Right renal pelvis (tissue), 4 donors: Measurements from ENCODE around the gene KRT86. TPM values are rescaled to one million over a fixed set of nuclear protein-coding genes. Genes with fewer than 3 reads are reported as not detected.

Experiments
- DNase-seq, 4 donors: peaks; one replicate each; pipeline ENCODE4 v3.0.0-alpha.2; 2013; ENCODE audit warnings: low read depth in 4 of 4, low spot score in 3 of 4, missing footprints in 1 of 4
- polyA plus RNA-seq, 4 donors: library from polyadenylated mRNA; unstranded; fragments of 120-200 nt; gene quantifications; one replicate each; pipeline ENCODE4 v1.2.1, GENCODE V29; 2013; ENCODE audit not compliant: insufficient read length in 4 of 4

KRT86 gene
- polyA plus RNA-seq, 4 donors, result 0.07 to 0.13 TPM; not detected in 2

DNA sequence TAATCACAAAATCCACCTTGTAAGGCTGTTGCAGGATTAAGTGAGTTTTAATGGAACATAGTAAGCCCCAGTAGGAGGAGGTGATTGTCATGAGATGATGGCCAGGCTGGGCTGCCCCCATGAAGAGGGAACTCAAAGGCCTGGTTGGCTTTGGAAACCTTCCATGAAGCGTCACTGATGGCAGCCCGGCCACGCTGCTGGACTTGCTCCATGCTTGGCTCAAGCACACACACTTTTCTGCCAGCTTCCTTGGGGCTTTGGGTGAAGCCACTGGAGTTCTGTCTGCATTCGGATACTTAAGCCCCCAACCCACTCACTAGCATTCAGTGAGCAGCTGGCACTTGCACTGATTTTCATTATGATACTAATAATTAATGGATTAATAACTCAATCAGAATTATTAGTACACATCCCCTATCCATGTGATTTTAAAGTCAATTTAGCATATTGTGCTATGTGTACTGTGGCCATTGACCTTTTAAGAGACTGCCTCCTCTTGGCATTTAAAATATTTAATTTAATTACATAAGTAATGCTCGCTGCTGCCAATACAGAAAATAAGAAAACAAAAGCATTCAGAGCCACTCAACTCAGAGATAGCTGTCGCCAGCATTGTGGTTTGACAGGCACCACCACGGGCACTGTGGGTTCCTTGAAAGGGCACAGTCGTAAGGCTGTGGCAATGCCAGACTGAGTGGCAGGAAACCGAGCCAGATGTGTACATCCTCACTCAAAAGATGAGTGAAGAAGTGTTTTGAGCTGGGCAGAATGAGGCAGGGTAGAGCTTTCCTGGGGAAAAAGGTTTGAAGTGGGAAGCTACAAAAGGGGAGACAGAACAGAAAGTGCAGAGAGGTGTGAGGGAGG, 77.0 kb downstream of the KRT86 start:
- DNase-seq, result no peak

DNA sequence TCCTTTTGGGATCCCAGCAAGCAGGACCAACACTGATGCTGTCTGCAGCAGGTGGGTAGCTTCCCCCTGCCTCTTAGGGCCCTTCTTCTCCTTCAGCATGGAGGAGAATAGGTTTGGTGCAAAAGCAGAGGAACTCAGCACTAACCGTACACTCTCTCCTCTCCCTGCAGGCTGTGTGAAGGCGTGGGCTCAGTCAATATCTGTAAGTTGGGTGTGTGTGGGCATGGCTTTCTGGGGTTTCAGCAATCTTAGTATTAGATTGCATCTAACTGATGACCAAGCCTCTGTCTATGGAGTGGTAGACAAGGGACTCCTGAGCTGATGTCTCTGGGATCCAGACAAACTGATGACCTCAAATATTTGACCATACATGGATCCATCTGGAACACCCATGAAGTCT, 78.5 kb downstream of the KRT86 start:
- DNase-seq, result no peak

DNA sequence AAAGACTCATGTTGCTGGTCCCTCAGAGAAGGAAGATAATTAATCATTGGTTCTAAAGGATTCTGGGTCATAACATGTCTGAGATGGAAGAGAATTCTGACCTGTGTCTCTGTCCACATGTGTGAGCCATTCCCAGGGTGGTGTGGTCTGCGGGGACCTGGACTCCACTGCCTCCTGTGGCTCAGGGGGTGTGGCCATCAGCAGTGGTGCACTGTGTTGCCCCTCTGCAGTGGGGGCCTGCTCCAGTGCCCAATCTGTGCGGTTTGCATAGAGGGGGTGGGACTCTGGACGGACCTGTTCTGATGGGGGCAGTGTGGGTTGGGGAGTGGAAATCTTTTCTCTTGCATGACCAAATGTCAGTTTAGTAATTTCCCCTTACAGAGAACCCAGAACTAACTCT, 79.3 kb downstream of the KRT86 start:
- no peak for DNase-seq

DNA sequence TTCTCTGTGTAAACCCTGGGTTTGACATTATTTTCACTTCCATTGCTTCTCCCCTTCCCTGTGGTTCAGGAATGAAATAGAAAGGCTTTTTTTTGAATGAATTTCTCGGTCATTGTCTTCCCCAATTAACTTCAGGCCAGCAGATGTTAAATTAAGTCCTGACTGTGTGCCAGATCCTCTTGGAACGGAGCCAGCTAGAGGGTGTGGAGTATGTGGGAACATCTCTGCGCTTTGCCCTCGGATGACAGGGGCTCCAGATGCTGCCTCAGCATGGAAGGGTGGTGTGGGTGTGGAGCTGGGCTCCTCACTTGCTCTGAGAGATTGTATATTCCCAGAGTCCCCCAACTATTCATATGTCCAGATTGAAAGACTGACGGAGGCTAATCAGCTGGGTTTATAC, 79.8 kb downstream of the KRT86 start:
- DNase-seq, result no peak

DNA sequence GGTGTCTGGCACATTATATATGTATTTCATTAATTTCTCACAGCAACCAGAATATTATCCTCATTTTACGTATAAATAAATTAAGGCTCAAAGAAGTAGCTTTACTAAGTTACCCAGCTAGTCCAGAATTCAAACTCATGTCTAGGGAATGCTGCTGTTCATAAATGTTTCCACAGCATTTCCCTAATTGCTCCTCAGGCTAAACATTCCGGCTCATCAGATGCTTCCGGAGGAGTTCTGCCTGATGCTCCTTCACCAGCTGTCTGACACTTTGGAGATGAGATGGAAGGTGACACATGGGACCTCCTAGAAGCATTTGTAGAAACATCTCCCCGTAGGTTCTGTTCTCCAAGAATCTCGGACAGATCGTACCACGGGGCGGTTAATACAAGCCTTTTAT, 80.7 kb downstream of the KRT86 start:
- DNase-seq, result no peak

DNA sequence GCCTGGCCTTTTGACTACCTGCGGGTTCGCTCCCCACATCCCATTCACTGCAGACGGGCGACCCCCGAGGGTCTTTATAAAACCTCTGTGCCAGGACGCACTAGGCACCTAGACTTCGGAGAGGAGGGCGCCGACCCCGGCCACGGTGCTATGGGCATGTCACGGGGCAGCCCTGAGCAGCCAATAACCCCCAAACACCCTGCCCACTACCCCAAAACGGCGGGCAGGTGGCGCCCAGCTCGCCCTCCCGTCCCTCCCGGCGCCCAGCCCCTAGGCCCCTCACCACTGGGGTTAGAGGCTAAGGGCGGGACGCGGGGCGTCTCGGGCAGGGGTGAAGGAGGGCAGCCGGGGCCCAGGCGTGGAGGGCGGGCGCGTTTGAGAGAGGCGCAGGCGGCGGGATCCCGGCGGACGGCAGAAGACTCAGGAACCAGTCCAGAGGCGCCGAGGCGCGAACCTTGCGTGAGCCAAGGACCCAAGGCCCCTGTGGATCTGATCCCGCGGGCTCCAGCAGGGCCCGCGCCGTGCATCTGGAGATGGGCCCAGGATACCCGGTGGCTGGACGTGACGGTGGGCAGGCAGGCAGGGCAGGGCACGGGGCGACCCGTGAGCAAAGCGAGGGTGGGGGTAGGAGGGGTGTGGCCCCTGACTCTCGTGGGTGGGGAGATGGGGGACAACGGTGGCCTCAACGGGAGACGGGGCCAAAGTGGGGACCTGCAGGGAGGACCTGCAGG, 81.8 kb downstream of the KRT86 start:
- DNase-seq, result no peak

DNA sequence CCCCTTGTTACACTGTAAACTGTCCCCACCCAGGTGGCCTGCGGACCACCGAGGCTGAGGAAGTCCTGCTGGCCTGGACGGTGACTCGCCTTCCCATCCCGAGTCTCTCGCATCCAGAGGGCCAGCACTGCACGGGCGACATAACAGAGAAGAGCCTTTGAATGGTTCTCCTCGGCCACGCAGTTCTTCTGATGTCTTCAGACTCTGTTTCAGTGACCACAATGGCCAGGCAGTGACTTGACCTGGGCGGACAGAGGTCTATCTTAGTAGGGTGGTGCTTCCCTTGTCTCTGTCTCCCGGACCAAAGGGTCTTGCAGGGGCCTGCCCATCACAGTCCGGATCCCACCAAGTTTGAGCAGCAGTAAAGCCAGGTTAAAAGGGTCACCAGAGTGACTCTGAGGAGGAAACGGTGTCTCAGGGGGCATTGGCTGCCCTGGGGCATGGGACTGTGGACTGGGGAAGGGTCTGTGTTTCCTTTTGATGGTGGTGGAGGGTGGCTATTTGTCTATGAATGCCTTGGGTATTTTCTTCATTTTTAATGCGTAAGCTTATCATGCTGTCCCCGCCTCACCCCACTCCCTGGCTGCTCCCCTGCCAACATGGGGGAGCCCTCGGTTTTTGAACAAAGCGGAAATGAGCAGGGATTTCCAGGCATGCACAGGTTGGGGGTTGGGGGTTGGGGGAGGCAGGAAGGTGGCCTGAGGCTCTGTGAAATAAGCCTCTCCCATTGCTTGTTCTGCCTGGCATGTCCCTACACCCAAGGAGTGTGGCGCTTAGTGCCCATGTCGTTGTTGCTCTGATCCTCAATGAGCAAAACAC, 82.5 kb downstream of the KRT86 start:
- no peak for DNase-seq

Other genes with a start within 250 kb of the KRT86 start
- gene NR4A1, start 223.2 kb upstream of the KRT86 start, polyA plus RNA-seq, result 10 to 100 TPM; 11.4 to 46.0 (median 21.5) TPM
- 10 to 100 TPM; 25.1 to 29.4 (median 27.7) TPM for gene ATG101, start 204.7 kb upstream of the KRT86 start, polyA plus RNA-seq
- under 1 TPM; 0.30 to 0.65 (median 0.39) TPM for gene SMIM41, start 194.9 kb upstream of the KRT86 start, polyA plus RNA-seq
- 1 to 10 TPM in 2 of 4 donors, under 1 TPM in 2; 0.83 to 1.4 (median 1.0) TPM for gene KRT80, start 82.6 kb upstream of the KRT86 start, polyA plus RNA-seq
- 100 to 1,000 TPM in 1 of 4 donors, 10 to 100 TPM in 3; 44.7 to 121 (median 73.1) TPM for gene KRT7, start 41.4 kb upstream of the KRT86 start, polyA plus RNA-seq
- gene KRT81, start 16.9 kb downstream of the KRT86 start, polyA plus RNA-seq, result under 1 TPM in 1 of 4 donors, not detected in 3; 0.13 TPM
- not detected for gene KRT83, start 46.8 kb downstream of the KRT86 start, polyA plus RNA-seq
- gene KRT85, start 92.8 kb downstream of the KRT86 start, polyA plus RNA-seq, result not detected
- not detected for gene KRT84, start 111.0 kb downstream of the KRT86 start, polyA plus RNA-seq
- not detected for gene KRT82, start 131.7 kb downstream of the KRT86 start, polyA plus RNA-seq
- not detected for gene KRT75, start 159.7 kb downstream of the KRT86 start, polyA plus RNA-seq
- not detected for gene KRT6B, start 177.5 kb downstream of the KRT86 start, polyA plus RNA-seq
- gene KRT6C, start 199.2 kb downstream of the KRT86 start, polyA plus RNA-seq, result not detected
- under 1 TPM in 1 of 4 donors, not detected in 3; 0.10 TPM for gene KRT6A, start 218.6 kb downstream of the KRT86 start, polyA plus RNA-seq
- gene KRT5, start 245.7 kb downstream of the KRT86 start, polyA plus RNA-seq, result 1 to 10 TPM in 2 of 4 donors, under 1 TPM in 2; 0.28 to 1.9 (median 0.98) TPM